Osteocyte (in vitro differentiated cells): ENCODE data around the gene AGT. TPM values are rescaled to one million over a fixed set of nuclear protein-coding genes. Genes with fewer than 3 reads are reported as not detected.

ENCODE experiments used
- DNase-seq: peaks from one replicate; pipeline ENCODE4 v3.0.0; 2021; ENCODE audit warnings: mixed read lengths; ENCODE audit not compliant: unreplicated experiment; ENCODE audit errors: extremely low spot score
- H3K27ac Mint-ChIP-seq: one replicate; pipeline ENCODE4 v1.8.0; 2021; ENCODE audit warnings: mild to moderate bottlenecking, mixed read lengths; ENCODE audit not compliant: unreplicated experiment
- H3K27me3 Mint-ChIP-seq: one replicate; pipeline ENCODE4 v1.8.0; 2021; ENCODE audit warnings: mixed read lengths; ENCODE audit not compliant: unreplicated experiment
- H3K36me3 Mint-ChIP-seq: one replicate; pipeline ENCODE4 v1.8.0; 2021; ENCODE audit warnings: mixed read lengths; ENCODE audit not compliant: unreplicated experiment
- H3K4me1 Mint-ChIP-seq: one replicate; pipeline ENCODE4 v1.8.0; 2021; ENCODE audit warnings: mixed read lengths; ENCODE audit not compliant: unreplicated experiment
- H3K4me3 Mint-ChIP-seq: one replicate; pipeline ENCODE4 v1.8.0; 2021; ENCODE audit warnings: mild to moderate bottlenecking, moderate library complexity, mixed read lengths; ENCODE audit not compliant: unreplicated experiment
- H3K9me3 Mint-ChIP-seq: one replicate; pipeline ENCODE4 v1.8.0; 2021; ENCODE audit warnings: mixed read lengths; ENCODE audit not compliant: unreplicated experiment
- total RNA-seq: library from RNA; stranded (reverse); gene quantifications from 2 replicates; pipeline ENCODE4 v1.2.1, GENCODE V29; 2021
- TF ChIP-seq, protein P1 (sequence below): fragments of 200-600 bp; sonication (generic); IDR thresholded peaks from 2 replicates; pipeline ENCODE4 v1.5.0; 2021; ENCODE audit warnings: antibody characterized with exemption, mild to moderate bottlenecking, moderate library complexity

Gene AGT
- total RNA-seq, 1 donor from 2014 or later = 25.6 TPM

DNA sequence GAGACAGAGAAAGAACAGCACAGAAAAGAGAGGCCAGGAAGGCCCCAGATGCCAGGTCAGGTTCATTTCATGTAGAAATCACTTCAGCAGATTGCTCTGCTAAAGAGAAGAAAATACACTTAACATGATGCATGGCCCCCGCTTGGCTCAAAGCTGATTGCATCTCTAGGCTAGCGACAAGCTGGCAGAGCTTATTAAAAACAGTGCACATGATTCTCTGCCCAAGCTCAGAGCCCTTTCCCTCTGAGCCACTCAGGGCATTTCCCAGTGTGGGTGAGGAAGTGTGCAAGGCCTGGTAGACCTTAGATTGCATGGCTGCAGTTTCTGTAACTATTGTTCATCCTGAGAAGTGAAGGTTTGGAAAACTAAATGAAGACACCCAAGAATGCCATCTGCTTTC is 30.0 kb upstream of the AGT start:
- Mint-ChIP-seq H3K27me3 (peaks cover 5% of the 10 kb centered on the region), H3K27ac (no peak overlapping the region), H3K9me3 (no peaks in the 10 kb centered on the region)

DNA sequence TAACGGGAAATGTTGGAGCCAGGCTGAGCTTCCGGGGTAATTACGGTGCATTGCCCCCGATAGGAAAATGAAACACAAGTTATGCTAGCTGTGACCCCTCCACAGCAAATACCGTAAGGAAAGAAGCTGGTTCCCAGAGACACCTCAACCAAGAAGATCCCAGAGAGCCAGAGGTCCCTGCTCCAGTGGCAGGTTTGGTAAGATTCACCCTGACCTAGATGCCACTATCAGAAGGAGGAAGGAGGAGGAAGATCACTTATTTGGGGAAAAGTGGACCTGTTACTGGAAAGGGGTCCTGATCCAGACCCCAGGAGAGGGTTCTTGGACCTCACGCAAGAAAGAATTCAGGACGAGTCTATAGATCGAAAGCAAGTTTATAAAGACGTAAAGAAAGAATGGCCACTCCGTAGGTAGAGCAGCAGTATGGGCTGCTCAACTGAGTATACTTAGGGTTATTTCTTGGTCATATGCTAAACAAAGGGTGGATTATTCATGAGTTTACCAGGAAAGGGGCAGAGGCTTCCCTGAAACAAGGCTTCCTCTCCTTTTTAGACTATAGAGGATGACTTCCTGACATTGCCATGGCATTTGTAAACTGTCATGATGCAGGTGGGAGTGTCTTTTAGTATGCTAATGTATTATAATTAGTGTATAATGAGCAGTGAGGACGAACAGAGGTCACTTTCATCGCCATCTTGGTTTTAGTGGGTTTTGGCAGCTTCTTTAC is 25.8 kb upstream of the AGT start:
- no peak for DNase-seq
- TF ChIP-seq, protein P1, sequence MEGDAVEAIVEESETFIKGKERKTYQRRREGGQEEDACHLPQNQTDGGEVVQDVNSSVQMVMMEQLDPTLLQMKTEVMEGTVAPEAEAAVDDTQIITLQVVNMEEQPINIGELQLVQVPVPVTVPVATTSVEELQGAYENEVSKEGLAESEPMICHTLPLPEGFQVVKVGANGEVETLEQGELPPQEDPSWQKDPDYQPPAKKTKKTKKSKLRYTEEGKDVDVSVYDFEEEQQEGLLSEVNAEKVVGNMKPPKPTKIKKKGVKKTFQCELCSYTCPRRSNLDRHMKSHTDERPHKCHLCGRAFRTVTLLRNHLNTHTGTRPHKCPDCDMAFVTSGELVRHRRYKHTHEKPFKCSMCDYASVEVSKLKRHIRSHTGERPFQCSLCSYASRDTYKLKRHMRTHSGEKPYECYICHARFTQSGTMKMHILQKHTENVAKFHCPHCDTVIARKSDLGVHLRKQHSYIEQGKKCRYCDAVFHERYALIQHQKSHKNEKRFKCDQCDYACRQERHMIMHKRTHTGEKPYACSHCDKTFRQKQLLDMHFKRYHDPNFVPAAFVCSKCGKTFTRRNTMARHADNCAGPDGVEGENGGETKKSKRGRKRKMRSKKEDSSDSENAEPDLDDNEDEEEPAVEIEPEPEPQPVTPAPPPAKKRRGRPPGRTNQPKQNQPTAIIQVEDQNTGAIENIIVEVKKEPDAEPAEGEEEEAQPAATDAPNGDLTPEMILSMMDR = no peak
- H3K27ac Mint-ChIP-seq = no peak overlapping the region

More for the DNA sequence above, 30.0 kb upstream of the AGT start:
- Mint-ChIP-seq H3K4me1 (peaks cover 10% of the 10 kb centered on the region), H3K4me3 (no peak overlapping the region), H3K36me3 (no peaks in the 10 kb centered on the region)
- no peak for DNase-seq
- TF ChIP-seq, protein P1 = no peak

DNA sequence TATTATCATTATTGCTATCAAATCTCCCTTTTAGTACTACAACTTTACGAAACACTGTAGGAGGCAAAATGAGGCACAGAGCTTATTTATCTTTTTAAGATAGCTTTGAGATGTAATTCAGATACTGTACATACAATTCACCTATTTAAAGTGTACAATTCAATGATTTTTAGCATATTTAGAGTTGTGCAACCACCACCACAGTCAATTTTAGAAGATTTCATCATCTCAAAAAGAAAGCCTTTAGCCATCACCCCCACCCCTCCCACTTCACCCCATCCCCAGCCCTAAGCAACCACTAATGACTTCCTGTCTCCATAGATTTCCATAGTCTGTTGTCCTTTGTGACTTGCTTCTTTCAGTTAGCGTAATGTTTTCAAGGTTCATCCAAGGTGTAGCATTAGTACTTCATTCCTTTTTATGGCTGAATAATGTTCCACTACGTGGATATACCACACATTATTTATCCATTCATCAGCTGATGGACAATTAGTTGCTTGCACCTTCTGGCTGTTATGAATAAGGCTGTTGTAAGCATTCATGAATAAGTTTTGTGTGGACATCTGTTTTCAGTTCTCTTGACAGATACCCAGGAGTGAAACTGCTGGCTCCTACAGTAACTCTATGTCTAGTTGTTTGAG is 23.8 kb upstream of the AGT start:
- TF ChIP-seq, protein P1 = no peak
- H3K36me3 Mint-ChIP-seq = no peaks in the 10 kb centered on the region
- no peak overlapping the region for H3K27ac Mint-ChIP-seq
- H3K4me1 Mint-ChIP-seq = no peaks in the 10 kb centered on the region
- peaks cover 17% of the 10 kb centered on the region for H3K27me3 Mint-ChIP-seq
- H3K4me3 Mint-ChIP-seq = no peak overlapping the region
- DNase-seq = no peak
- no peaks in the 10 kb centered on the region for H3K9me3 Mint-ChIP-seq

More for the DNA sequence above, 25.8 kb upstream of the AGT start:
- Mint-ChIP-seq H3K4me1 (peaks cover 10% of the 10 kb centered on the region), H3K27me3 (peaks cover 17% of the 10 kb centered on the region), H3K9me3 (no peaks in the 10 kb centered on the region), H3K4me3 (no peak overlapping the region), H3K36me3 (no peaks in the 10 kb centered on the region)

DNA sequence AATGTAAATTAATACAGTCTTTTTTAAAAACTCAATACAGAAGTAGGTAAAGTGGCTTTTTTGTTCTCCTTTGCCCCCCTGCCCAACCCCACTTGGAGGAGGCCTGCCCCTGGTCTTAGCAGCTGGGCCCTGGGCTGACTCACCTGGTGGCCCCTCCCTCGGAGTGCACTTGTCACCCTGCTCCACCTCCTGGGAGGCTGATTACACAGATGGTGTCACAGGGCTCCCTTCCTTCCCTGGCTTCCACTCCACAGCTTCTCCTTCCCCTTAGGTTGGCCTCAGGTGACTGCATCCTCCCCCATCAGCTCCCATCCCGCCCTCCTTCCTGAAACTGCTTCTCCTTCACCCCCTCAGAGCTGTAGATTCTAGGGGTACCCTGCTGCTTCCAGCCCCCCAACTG is 21.5 kb upstream of the AGT start:
- Mint-ChIP-seq H3K36me3 (no peaks in the 10 kb centered on the region), H3K4me1 (peaks cover 4% of the 10 kb centered on the region), H3K27me3 (peaks cover 17% of the 10 kb centered on the region), H3K9me3 (no peaks in the 10 kb centered on the region), H3K4me3 (no peak overlapping the region), H3K27ac (no peak overlapping the region)
- no peak for DNase-seq
- TF ChIP-seq, protein P1 = no peak

DNA sequence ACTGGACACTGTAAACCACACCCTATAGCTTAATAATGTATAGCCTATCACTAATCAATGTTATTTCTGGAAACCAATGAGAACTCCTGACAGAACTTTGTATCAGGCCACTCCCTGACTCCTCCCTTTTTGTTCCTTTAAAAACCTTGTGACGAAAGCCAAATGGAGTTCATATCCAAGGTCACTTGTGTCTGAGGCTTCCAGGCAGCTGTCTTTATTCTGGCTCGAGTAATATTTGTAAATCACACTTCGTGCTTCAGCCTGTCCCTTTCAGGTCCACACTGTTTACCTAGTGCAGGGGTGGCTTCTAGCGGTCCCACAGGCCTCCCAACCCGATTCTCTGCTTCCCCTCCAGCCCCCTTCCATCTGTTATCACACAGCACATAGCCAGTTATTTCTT is 17.1 kb upstream of the AGT start:
- TF ChIP-seq, protein P1 = no peak
- Mint-ChIP-seq H3K36me3 (no peaks in the 10 kb centered on the region), H3K4me1 (peaks cover 29% of the 10 kb centered on the region), H3K4me3 (no peak overlapping the region), H3K27ac (no peak overlapping the region), H3K9me3 (no peaks in the 10 kb centered on the region), H3K27me3 (peaks cover 6% of the 10 kb centered on the region)
- DNase-seq = no peak
